Uterus (tissue), 2 donors: ENCODE data around the gene TRAF3IP3.

Source experiments
- CTCF ChIP-seq, 4 experiments: fragments of 200-600 bp in 2 of 4; fragments of 450-650 bp in 2 of 4; sonication (generic) in 2 of 4; IDR thresholded peaks; one replicate each; pipeline ENCODE4 v1.5.1; 2016 to 2019; ENCODE audit warnings: antibody characterized with exemption in 4 of 4, mild to moderate bottlenecking in 2 of 4, moderate library complexity in 1 of 4
- POLR2A ChIP-seq, 2 donors: fragments of 450-650 bp; IDR thresholded peaks; one replicate each; pipeline ENCODE4 v1.6.1; 2016; ENCODE audit warnings: antibody characterized with exemption in 2 of 2, mild to moderate bottlenecking in 1 of 2, moderate library complexity in 1 of 2

- TF ChIP-seq CTCF (IDR thresholded peaks at IDR 0.05) = no peak
- no peak for TF ChIP-seq POLR2A (IDR thresholded peaks at IDR 0.05)
Observed at GRCh38 chr1:209769171-209769904, 13.5 kb downstream of the TRAF3IP3 start.
